ENCODE measurements around the gene MRPL24. TPM values are rescaled to one million over a fixed set of nuclear protein-coding genes. Genes with fewer than 3 reads are reported as not detected.

Gene MRPL24
- total and polyA plus RNA-seq, 4 experiments from 2014 or later, result 44.1 to 150 (median 67.0) TPM

Other genes with a start within 250 kb of the MRPL24 start
- gene MEF2D, start 240.3 kb downstream of the MRPL24 start, total RNA-seq, result 10 to 100 TPM; 65.0 to 69.6 TPM
- gene MEF2D, start 240.3 kb downstream of the MRPL24 start, polyA plus RNA-seq, result 10 to 100 TPM in 1 of 2 donors, 1 to 10 TPM in 1; 4.2 to 13.8 TPM
- not detected for gene IQGAP3, start 168.5 kb downstream of the MRPL24 start, total RNA-seq
- not detected for gene IQGAP3, start 168.5 kb downstream of the MRPL24 start, polyA plus RNA-seq
- under 1 TPM; 0.84 to 0.91 TPM for gene TTC24, start 161.4 kb downstream of the MRPL24 start, total RNA-seq
- gene TTC24, start 161.4 kb downstream of the MRPL24 start, polyA plus RNA-seq, result under 1 TPM in 1 of 2 donors, not detected in 1; 0.12 TPM
- 10 to 100 TPM; 46.7 to 49.5 TPM for gene NAXE, start 149.3 kb downstream of the MRPL24 start, total RNA-seq
- 100 to 1,000 TPM in 1 of 2 donors, 10 to 100 TPM in 1; 93.3 to 152 TPM for gene NAXE, start 149.3 kb downstream of the MRPL24 start, polyA plus RNA-seq
- 10 to 100 TPM; 26.9 to 30.7 TPM for gene GPATCH4, start 139.6 kb downstream of the MRPL24 start, total RNA-seq
- 10 to 100 TPM in 1 of 2 donors, 1 to 10 TPM in 1; 8.1 to 58.5 TPM for gene GPATCH4, start 139.6 kb downstream of the MRPL24 start, polyA plus RNA-seq
- not detected for gene HAPLN2, start 121.7 kb downstream of the MRPL24 start, total RNA-seq
- not detected for gene HAPLN2, start 121.7 kb downstream of the MRPL24 start, polyA plus RNA-seq
- gene BCAN, start 99.0 kb downstream of the MRPL24 start, total RNA-seq, result not detected
- gene BCAN, start 99.0 kb downstream of the MRPL24 start, polyA plus RNA-seq, result not detected
- not detected for gene NES, start 63.7 kb downstream of the MRPL24 start, total RNA-seq
- gene NES, start 63.7 kb downstream of the MRPL24 start, polyA plus RNA-seq, result not detected
- under 1 TPM; 0.55 to 0.61 TPM for gene CRABP2, start 35.5 kb downstream of the MRPL24 start, total RNA-seq
- gene CRABP2, start 35.5 kb downstream of the MRPL24 start, polyA plus RNA-seq, result under 1 TPM in 1 of 2 donors, not detected in 1; 0.21 TPM
- gene METTL25B, start 12.6 kb downstream of the MRPL24 start, total RNA-seq, result 10 to 100 TPM; 30.5 to 35.7 TPM
- gene METTL25B, start 12.6 kb downstream of the MRPL24 start, polyA plus RNA-seq, result 1 to 10 TPM; 4.6 to 7.5 TPM
- 10 to 100 TPM; 47.9 to 53.1 TPM for gene ISG20L2, start 12.3 kb downstream of the MRPL24 start, total RNA-seq
- gene ISG20L2, start 12.3 kb downstream of the MRPL24 start, polyA plus RNA-seq, result 10 to 100 TPM; 11.4 to 19.3 TPM
- gene HDGF, start 10.6 kb upstream of the MRPL24 start, total RNA-seq, result 10 to 100 TPM; 93.3 to 97.0 TPM
- gene HDGF, start 10.6 kb upstream of the MRPL24 start, polyA plus RNA-seq, result 10 to 100 TPM; 23.8 to 49.3 TPM
- gene PRCC, start 26.4 kb upstream of the MRPL24 start, total RNA-seq, result 10 to 100 TPM; 60.9 to 61.3 TPM
- gene PRCC, start 26.4 kb upstream of the MRPL24 start, polyA plus RNA-seq, result 10 to 100 TPM; 32.8 to 52.7 TPM
- gene SH2D2A, start 75.8 kb upstream of the MRPL24 start, total RNA-seq, result 10 to 100 TPM; 55.1 to 63.6 TPM
- gene SH2D2A, start 75.8 kb upstream of the MRPL24 start, polyA plus RNA-seq, result 10 to 100 TPM; 29.1 to 53.9 TPM
- under 1 TPM in 1 of 2 experiments, not detected in 1; 0.06 TPM for gene INSRR, start 118.0 kb upstream of the MRPL24 start, total RNA-seq
- not detected for gene INSRR, start 118.0 kb upstream of the MRPL24 start, polyA plus RNA-seq
- under 1 TPM in 1 of 2 experiments, not detected in 1; 0.23 TPM for gene NTRK1, start 119.8 kb upstream of the MRPL24 start, total RNA-seq
- gene NTRK1, start 119.8 kb upstream of the MRPL24 start, polyA plus RNA-seq, result not detected
- gene PEAR1, start 152.6 kb upstream of the MRPL24 start, total RNA-seq, result under 1 TPM; 0.32 to 0.36 TPM
- not detected for gene PEAR1, start 152.6 kb upstream of the MRPL24 start, polyA plus RNA-seq
- gene LRRC71, start 179.5 kb upstream of the MRPL24 start, total RNA-seq, result not detected
- not detected for gene LRRC71, start 179.5 kb upstream of the MRPL24 start, polyA plus RNA-seq

Measured in CD4-positive, alpha-beta memory T cell (primary cell).